Loucy (cell line): ENCODE measurements around the gene POGLUT2.

Experiments used
- CTCF ChIP-seq: fragments of 200-600 bp; sonication (generic); conservative IDR thresholded peaks from 2 replicates; pipeline ENCODE4 v1.5.1; 2014; ENCODE audit warnings: mild to moderate bottlenecking, antibody characterized with exemption, low read length
- EZH2phosphoT487 ChIP-seq: fragments of 200-600 bp; IDR thresholded peaks from 2 replicates; pipeline ENCODE4 v1.6.1; 2018; ENCODE audit warnings: antibody characterized with exemption, mild to moderate bottlenecking, moderate library complexity, borderline replicate concordance

- TF ChIP-seq CTCF: no peak
- no peak for TF ChIP-seq EZH2phosphoT487
Measured at GRCh38 chr13:102763741-102764140, 35.0 kb downstream of the POGLUT2 start.
